ENCODE measurements around the gene TNPO1.
"Not testable (repeated sequence)": the region's sequence is repeated elsewhere in the genome, so short reads cannot be mapped to it uniquely, and the experiment has no call there.

The TNPO1 gene

DNA sequence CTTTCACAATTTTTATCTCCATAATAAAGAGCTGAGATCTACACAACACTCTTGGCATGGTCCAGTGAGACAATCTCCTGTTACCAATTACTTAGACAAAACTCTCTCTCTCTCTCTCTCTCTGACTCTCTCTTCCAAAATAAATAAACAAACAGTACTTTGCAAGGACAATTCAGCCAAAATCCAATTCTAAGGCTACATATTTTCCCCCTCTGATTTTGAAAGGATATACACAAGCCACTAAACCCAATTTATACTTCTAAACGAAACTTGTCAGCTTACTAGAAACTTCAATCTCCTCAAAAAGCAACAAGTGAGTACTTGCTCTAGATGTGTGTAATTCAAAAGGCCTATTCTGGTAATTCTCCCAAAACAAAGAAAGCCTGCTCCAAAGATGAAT lies 26.3 kb upstream of the TNPO1 start:
- H3K9ac ChIP-seq (ENCODE audit: low read length in 2 of 2): no peak overlapping the region
- no peak overlapping the region for H3K27ac ChIP-seq (ENCODE audit: low read length)
- no peaks in the 10 kb centered on the region for H3K27me3 ChIP-seq (ENCODE audit: control insufficient read depth in 1 of 2, insufficient read depth in 2 of 2, low read length in 2 of 2)
- no peaks in the 10 kb centered on the region for H3K4me1 ChIP-seq (ENCODE audit: control insufficient read depth, insufficient read depth, low read length)
- no peaks in the 10 kb centered on the region for H3K36me3 ChIP-seq (ENCODE audit: control insufficient read depth in 2 of 2, insufficient read depth in 2 of 2, low read length in 2 of 2)
- H3K9me3 ChIP-seq (ENCODE audit: control insufficient read depth in 2 of 2, low read length in 2 of 2): peaks cover 0 to 3% of the 10 kb centered on the region in 2 donors
- H3K4me3 ChIP-seq (ENCODE audit: low read length in 2 of 2): no peak overlapping the region

DNA sequence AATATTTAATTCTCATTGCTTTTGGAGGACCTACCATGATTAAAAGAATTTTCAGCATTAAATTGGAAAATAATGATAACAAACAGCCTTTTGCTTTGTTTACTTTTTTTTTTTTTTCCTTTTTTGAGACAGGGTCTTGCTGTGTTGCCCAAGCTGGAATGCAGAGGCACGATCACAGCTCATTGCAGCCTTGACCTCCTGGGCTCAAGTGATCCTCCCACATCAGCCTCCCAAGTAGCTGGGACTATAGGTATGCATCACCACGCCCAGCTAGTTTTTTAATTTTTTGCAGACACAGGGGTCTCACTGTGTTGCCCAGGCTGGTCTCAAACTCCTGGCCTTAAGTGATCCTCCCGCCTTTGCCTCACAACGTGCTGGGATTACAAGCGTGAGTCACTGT lies 23.8 kb upstream of the TNPO1 start:
- not testable (repeated sequence) for H3K9me3 ChIP-seq (ENCODE audit: control insufficient read depth in 2 of 2, low read length in 2 of 2); H3K9ac ChIP-seq (ENCODE audit: low read length in 2 of 2); H3K27me3 ChIP-seq (ENCODE audit: control insufficient read depth in 1 of 2, insufficient read depth in 2 of 2, low read length in 2 of 2); H3K36me3 ChIP-seq (ENCODE audit: control insufficient read depth in 2 of 2, insufficient read depth in 2 of 2, low read length in 2 of 2); H3K27ac ChIP-seq (ENCODE audit: low read length); H3K4me3 ChIP-seq (ENCODE audit: low read length in 2 of 2); H3K4me1 ChIP-seq (ENCODE audit: control insufficient read depth, insufficient read depth, low read length)

DNA sequence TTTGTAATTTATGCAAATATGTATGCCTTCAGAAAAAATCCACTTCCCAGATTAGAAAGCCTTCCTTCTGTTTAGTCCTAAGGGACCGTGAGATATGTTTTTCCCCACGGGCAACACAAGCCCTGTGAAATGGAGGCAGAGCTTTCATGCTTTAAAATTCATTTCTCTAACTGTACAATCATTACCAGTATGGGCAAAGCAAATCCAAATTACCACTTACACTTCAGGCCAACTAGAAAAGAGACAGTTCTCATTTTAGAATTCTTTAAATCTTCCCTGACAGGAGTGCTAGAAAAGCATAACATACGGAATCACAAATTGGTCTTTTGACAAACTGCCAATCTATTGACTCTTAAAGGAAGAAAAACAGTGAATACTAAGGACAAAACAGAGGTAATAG lies 20.5 kb upstream of the TNPO1 start:
- H3K27me3 ChIP-seq (ENCODE audit: control insufficient read depth in 1 of 2, insufficient read depth in 2 of 2, low read length in 2 of 2): no peaks in the 10 kb centered on the region

DNA sequence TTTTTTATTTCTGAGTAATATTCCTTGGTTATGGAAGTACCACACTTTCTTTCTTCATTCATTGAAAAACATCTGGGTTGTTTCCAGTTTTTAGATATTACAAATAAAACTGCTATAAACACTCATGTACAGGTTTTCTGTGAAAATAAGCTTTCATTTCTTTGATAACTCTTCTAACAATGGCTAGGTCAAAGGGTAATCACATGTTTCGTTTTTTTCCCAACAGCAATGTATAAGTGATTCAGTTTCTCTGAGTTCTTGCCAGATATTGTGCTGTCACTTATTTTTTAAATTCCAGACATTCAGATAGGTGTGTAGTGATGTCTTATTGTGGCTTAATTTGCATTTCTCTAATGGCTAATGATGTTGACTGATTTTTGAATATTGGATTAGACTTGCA lies 16.7 kb upstream of the TNPO1 start:
- H3K4me1 ChIP-seq (ENCODE audit: control insufficient read depth, insufficient read depth, low read length): no peaks in the 10 kb centered on the region
- H3K36me3 ChIP-seq (ENCODE audit: control insufficient read depth in 2 of 2, insufficient read depth in 2 of 2, low read length in 2 of 2): no peaks in the 10 kb centered on the region
- H3K9me3 ChIP-seq (ENCODE audit: control insufficient read depth in 2 of 2, low read length in 2 of 2): peaks cover 0 to 2% of the 10 kb centered on the region in 2 donors
- H3K4me3 ChIP-seq (ENCODE audit: low read length in 2 of 2): no peak overlapping the region
- H3K9ac ChIP-seq (ENCODE audit: low read length in 2 of 2): no peak overlapping the region
- H3K27me3 ChIP-seq (ENCODE audit: control insufficient read depth in 1 of 2, insufficient read depth in 2 of 2, low read length in 2 of 2): no peaks in the 10 kb centered on the region
- H3K27ac ChIP-seq (ENCODE audit: low read length): no peak overlapping the region

More for the DNA sequence above, 20.5 kb upstream of the TNPO1 start:
- no peak overlapping the region for H3K9ac ChIP-seq (ENCODE audit: low read length in 2 of 2)
- no peaks in the 10 kb centered on the region for H3K36me3 ChIP-seq (ENCODE audit: control insufficient read depth in 2 of 2, insufficient read depth in 2 of 2, low read length in 2 of 2)
- no peaks in the 10 kb centered on the region for H3K4me1 ChIP-seq (ENCODE audit: control insufficient read depth, insufficient read depth, low read length)
- no peak overlapping the region for H3K4me3 ChIP-seq (ENCODE audit: low read length in 2 of 2)
- H3K27ac ChIP-seq (ENCODE audit: low read length): no peak overlapping the region
- no peaks in the 10 kb centered on the region for H3K9me3 ChIP-seq (ENCODE audit: control insufficient read depth in 2 of 2, low read length in 2 of 2)

DNA sequence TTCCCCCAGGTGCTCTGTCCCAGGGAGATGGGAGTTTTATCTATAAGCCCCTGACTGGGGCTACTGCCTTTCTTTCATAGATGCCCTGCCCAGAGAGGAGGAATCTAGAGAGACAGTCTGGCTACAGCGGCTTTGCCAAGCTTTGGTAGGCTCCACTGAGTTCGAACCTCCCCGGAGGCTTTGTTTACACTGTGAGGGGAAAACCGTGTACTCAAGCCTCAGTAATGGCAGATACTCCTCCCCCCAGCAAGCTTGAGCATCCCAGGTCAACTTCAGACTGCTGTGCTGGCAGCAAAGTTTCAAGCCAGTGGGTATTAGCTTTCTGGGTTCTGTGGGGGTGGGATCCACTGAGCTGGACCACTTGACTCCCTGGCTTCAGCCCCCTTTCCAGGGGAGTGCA lies 7.8 kb upstream of the TNPO1 start:
- not testable (repeated sequence) for H3K27ac ChIP-seq (ENCODE audit: low read length); H3K9ac ChIP-seq (ENCODE audit: low read length in 2 of 2); H3K4me1 ChIP-seq (ENCODE audit: control insufficient read depth, insufficient read depth, low read length); H3K27me3 ChIP-seq (ENCODE audit: control insufficient read depth in 1 of 2, insufficient read depth in 2 of 2, low read length in 2 of 2); H3K4me3 ChIP-seq (ENCODE audit: low read length in 2 of 2); H3K9me3 ChIP-seq (ENCODE audit: control insufficient read depth in 2 of 2, low read length in 2 of 2); H3K36me3 ChIP-seq (ENCODE audit: control insufficient read depth in 2 of 2, insufficient read depth in 2 of 2, low read length in 2 of 2)

DNA sequence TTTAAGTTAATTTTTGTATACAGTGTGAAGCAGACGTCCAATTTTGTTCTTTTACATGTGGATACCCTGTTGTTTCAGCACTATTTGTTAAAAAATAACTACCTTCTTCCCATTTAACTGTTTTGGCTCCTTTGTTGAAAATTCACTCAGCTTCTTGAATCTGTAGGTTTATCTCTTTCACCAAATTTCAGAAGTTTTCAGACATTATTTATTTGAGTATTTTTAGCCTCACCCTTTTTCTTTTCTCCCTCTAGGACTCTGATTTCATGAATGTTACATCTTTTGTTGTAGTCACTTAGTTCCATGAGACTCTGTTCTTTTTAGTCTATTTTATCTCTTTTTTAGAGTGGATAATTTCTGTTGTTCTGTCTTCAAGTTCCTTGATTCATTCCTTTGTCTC lies 4.6 kb upstream of the TNPO1 start:
- Histone ChIP-seq H3K4me3 (ENCODE audit: low read length in 2 of 2) (no peak overlapping the region), H3K27me3 (ENCODE audit: control insufficient read depth in 1 of 2, insufficient read depth in 2 of 2, low read length in 2 of 2) (no peaks in the 10 kb centered on the region), H3K27ac (ENCODE audit: low read length) (no peak overlapping the region), H3K36me3 (ENCODE audit: control insufficient read depth in 2 of 2, insufficient read depth in 2 of 2, low read length in 2 of 2) (no peaks in the 10 kb centered on the region), H3K9me3 (ENCODE audit: control insufficient read depth in 2 of 2, low read length in 2 of 2) (peaks cover 0 to 3% of the 10 kb centered on the region in 2 donors), H3K4me1 (ENCODE audit: control insufficient read depth, insufficient read depth, low read length) (no peaks in the 10 kb centered on the region), H3K9ac (ENCODE audit: low read length in 2 of 2) (no peak overlapping the region)

DNA sequence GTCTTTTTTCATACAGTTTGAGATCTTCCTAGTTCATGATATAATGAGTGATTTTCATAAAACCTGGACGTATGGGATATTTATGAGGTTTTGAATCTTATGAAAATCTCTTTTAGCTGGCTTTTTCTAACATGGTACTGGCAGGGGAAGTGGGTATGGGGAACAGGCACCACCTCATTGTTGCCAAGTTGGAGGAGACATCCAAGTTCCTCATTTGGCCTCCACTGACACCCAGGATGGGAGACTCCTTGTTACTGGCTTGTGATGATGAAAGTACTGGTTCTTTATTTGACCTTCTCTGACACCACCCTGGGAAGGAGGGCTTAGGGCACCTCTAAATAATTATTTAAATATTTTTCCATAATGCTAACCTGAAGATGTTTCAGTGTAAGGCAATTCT lies 4.0 kb upstream of the TNPO1 start:
- Histone ChIP-seq H3K9ac (ENCODE audit: low read length in 2 of 2) (no peak overlapping the region), H3K27me3 (ENCODE audit: control insufficient read depth in 1 of 2, insufficient read depth in 2 of 2, low read length in 2 of 2) (no peaks in the 10 kb centered on the region), H3K4me1 (ENCODE audit: control insufficient read depth, insufficient read depth, low read length) (no peaks in the 10 kb centered on the region), H3K27ac (ENCODE audit: low read length) (no peak overlapping the region), H3K4me3 (ENCODE audit: low read length in 2 of 2) (no peak overlapping the region), H3K36me3 (ENCODE audit: control insufficient read depth in 2 of 2, insufficient read depth in 2 of 2, low read length in 2 of 2) (no peaks in the 10 kb centered on the region), H3K9me3 (ENCODE audit: control insufficient read depth in 2 of 2, low read length in 2 of 2) (peaks cover 0 to 3% of the 10 kb centered on the region in 2 donors)

DNA sequence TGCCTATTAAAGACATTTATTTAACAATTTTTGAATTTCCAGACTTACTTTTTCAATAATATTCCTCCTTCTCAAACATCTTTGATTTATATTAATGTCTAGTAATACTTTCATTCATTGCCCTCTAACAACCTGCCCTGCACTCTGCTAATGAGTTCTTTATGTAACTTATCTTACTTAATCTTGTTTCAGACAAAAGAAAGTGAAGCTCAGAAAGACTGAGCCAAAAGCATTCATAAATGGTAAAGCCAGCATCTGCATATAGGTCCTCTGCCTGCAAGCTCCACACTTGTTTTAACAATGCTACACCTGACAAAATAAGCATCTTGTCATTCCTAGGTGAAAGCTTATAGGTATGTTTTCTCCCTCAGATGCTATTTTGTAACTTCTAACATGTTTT lies 2.4 kb upstream of the TNPO1 start:
- Histone ChIP-seq H3K36me3 (ENCODE audit: control insufficient read depth in 2 of 2, insufficient read depth in 2 of 2, low read length in 2 of 2) (no peaks in the 10 kb centered on the region), H3K27ac (ENCODE audit: low read length) (no peak overlapping the region), H3K9me3 (ENCODE audit: control insufficient read depth in 2 of 2, low read length in 2 of 2) (peaks cover 0 to 2% of the 10 kb centered on the region in 2 donors), H3K4me3 (ENCODE audit: low read length in 2 of 2) (no peak overlapping the region), H3K9ac (ENCODE audit: low read length in 2 of 2) (no peak overlapping the region), H3K4me1 (ENCODE audit: control insufficient read depth, insufficient read depth, low read length) (peaks cover 9% of the 10 kb centered on the region), H3K27me3 (ENCODE audit: control insufficient read depth in 1 of 2, insufficient read depth in 2 of 2, low read length in 2 of 2) (no peaks in the 10 kb centered on the region)

DNA sequence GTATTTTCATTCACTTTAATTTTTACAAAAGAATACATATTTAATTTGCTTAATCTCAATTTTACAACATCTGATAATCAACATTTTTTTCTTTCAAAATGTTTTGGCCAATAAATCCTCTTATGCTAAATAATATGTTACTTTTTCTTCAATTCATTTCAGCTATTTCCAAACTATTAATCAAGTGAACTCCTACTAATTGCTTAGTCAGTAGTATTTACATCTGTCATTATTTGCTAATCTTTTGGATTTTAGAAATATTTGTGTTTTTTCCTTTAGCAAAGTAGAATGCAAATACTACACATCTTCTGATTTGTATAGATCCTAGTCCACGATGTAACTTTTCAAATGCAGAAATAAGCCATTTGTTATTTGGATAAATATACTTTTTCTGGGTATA lies 1.6 kb upstream of the TNPO1 start:
- Histone ChIP-seq H3K36me3 (ENCODE audit: control insufficient read depth in 2 of 2, insufficient read depth in 2 of 2, low read length in 2 of 2) (no peaks in the 10 kb centered on the region), H3K27ac (ENCODE audit: low read length) (no peak overlapping the region), H3K27me3 (ENCODE audit: control insufficient read depth in 1 of 2, insufficient read depth in 2 of 2, low read length in 2 of 2) (no peaks in the 10 kb centered on the region), H3K4me3 (ENCODE audit: low read length in 2 of 2) (no peak overlapping the region), H3K4me1 (ENCODE audit: control insufficient read depth, insufficient read depth, low read length) (peaks cover 9% of the 10 kb centered on the region), H3K9me3 (ENCODE audit: control insufficient read depth in 2 of 2, low read length in 2 of 2) (no peaks in the 10 kb centered on the region), H3K9ac (ENCODE audit: low read length in 2 of 2) (peak overlapping the region in 1 of 2 donors; percentile 95)

DNA sequence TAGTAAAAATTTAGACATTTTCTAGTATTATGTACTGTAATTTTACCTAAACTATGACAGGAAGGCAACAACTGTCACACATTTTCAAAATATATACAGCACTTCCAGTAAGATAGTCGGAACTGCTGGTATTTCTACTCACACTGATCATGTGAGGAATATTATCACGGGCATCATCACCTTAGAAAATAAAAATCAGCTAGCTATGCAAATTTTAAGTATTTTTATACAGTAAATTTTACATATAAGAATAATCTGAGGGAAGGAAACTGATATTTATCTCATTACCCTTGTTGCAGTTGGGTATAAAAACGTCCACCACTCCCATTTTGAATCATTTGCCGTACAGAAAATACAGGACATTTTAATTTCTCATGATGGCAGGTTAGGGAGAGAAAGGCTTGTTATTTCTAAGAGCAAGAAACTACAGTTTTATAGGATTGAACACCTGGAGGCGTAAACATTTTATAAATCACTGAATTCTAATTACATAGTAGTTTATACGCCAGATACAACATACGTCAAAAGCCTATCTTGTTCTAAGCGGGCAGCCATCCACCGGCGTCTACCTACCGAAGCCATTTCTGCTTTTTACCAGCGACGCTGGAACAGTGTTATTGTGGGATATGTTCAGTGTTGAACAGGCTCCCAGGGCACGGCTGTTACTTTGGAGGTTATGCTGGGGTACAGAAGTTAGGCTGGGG lies 729 bp upstream of the TNPO1 start:
- Histone ChIP-seq H3K4me3 (ENCODE audit: low read length in 2 of 2) (peak overlapping the region; percentile 68 to 83), H3K36me3 (ENCODE audit: control insufficient read depth in 2 of 2, insufficient read depth in 2 of 2, low read length in 2 of 2) (no peaks in the 10 kb centered on the region), H3K9me3 (ENCODE audit: control insufficient read depth in 2 of 2, low read length in 2 of 2) (no peaks in the 10 kb centered on the region), H3K9ac (ENCODE audit: low read length in 2 of 2) (peak overlapping the region; percentile 86 to 95), H3K4me1 (ENCODE audit: control insufficient read depth, insufficient read depth, low read length) (peaks cover 9% of the 10 kb centered on the region), H3K27ac (ENCODE audit: low read length) (peak overlapping the region; percentile 89), H3K27me3 (ENCODE audit: control insufficient read depth in 1 of 2, insufficient read depth in 2 of 2, low read length in 2 of 2) (no peaks in the 10 kb centered on the region)

DNA sequence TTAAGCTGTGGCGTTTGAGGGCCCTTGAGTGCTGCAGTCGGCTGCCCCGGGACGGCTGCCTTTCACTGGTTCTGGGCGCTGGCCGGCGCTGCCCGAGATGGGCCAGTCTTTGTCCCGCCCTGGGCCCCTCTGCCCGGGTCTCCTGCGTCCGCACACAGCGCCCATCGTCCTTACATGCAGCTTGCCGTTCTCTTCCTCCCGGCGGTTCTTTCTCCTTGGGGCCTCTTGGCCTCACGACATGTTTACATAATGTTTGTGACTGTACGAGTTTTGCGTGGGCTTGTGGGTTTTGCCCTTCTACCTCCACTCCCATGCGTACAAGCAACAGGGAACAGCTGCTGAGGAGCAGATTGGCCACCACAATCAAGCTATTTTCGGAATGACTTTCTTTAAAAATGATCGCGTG lies 618 bp downstream of the TNPO1 start:
- Histone ChIP-seq H3K4me3 (ENCODE audit: low read length in 2 of 2) (peak overlapping the region; percentile 68 to 83), H3K9ac (ENCODE audit: low read length in 2 of 2) (peak overlapping the region; percentile 88 to 95), H3K27ac (ENCODE audit: low read length) (peak overlapping the region; percentile 89), H3K9me3 (ENCODE audit: control insufficient read depth in 2 of 2, low read length in 2 of 2) (no peaks in the 10 kb centered on the region), H3K4me1 (ENCODE audit: control insufficient read depth, insufficient read depth, low read length) (peaks cover 9% of the 10 kb centered on the region), H3K36me3 (ENCODE audit: control insufficient read depth in 2 of 2, insufficient read depth in 2 of 2, low read length in 2 of 2) (no peaks in the 10 kb centered on the region), H3K27me3 (ENCODE audit: control insufficient read depth in 1 of 2, insufficient read depth in 2 of 2, low read length in 2 of 2) (no peaks in the 10 kb centered on the region)
